GM21360 (cell line): ENCODE measurements around the gene HUS1B.
"Not testable (repeated sequence)": the region's sequence is repeated elsewhere in the genome, so short reads cannot be mapped to it uniquely, and the experiment has no call there.

Source experiments
- ATAC-seq: cut with Tn5 transposase; IDR thresholded peaks from one replicate; pipeline ENCODE4 v1.9.1; 2021; ENCODE audit warnings: mild to moderate bottlenecking, moderate library complexity; ENCODE audit not compliant: unreplicated experiment

HUS1B gene

GRCh38 chr6:679282-679681 is 22.4 kb upstream of the HUS1B start:
- no peak for ATAC-seq

- no peak for ATAC-seq
Measured at GRCh38 chr6:678520-678919, 21.6 kb upstream of the HUS1B start.

- ATAC-seq: no peak
Measured at GRCh38 chr6:677919-678318, 21.0 kb upstream of the HUS1B start.

- ATAC-seq: no peak
Measured at GRCh38 chr6:674956-675355, 18.1 kb upstream of the HUS1B start.

- no peak for ATAC-seq
Measured at GRCh38 chr6:674406-674805, 17.5 kb upstream of the HUS1B start.

- no peak for ATAC-seq
Measured at GRCh38 chr6:667253-667927, 10.5 kb upstream of the HUS1B start.

- no peak for ATAC-seq
Measured at GRCh38 chr6:665403-666267, 8.7 kb upstream of the HUS1B start.

GRCh38 chr6:663788-664187 is 6.9 kb upstream of the HUS1B start:
- ATAC-seq: not testable (repeated sequence)

GRCh38 chr6:659716-660581 is 3.0 kb upstream of the HUS1B start:
- no peak for ATAC-seq

- ATAC-seq: no peak
Measured at GRCh38 chr6:658244-658643, 1.3 kb upstream of the HUS1B start.

GRCh38 chr6:657743-658142 is 843 bp upstream of the HUS1B start:
- ATAC-seq: no peak

GRCh38 chr6:654136-654535 is 2.8 kb downstream of the HUS1B start:
- no peak for ATAC-seq

GRCh38 chr6:652865-653264 is 4.0 kb downstream of the HUS1B start:
- no peak for ATAC-seq

GRCh38 chr6:650098-650497 is 6.8 kb downstream of the HUS1B start:
- ATAC-seq: no peak

- ATAC-seq: no peak
Measured at GRCh38 chr6:642805-643204, 14.1 kb downstream of the HUS1B start.

GRCh38 chr6:641225-641985 is 15.5 kb downstream of the HUS1B start:
- ATAC-seq: no peak

GRCh38 chr6:636488-636887 is 20.4 kb downstream of the HUS1B start:
- peak; percentile 77 for ATAC-seq

- no peak for ATAC-seq
Measured at GRCh38 chr6:635233-635632, 21.7 kb downstream of the HUS1B start.

- no peak for ATAC-seq
Measured at GRCh38 chr6:633611-634010, 23.3 kb downstream of the HUS1B start.

- ATAC-seq: no peak
Measured at GRCh38 chr6:628766-629165, 28.1 kb downstream of the HUS1B start.

GRCh38 chr6:626236-626635 is 30.7 kb downstream of the HUS1B start:
- no peak for ATAC-seq
